ENCODE data around the gene TEKT5. TPM values are rescaled to one million over a fixed set of nuclear protein-coding genes. Genes with fewer than 3 reads are reported as not detected.
A peak's percentile ranks its signal among the peaks of the same experiment; 100 is the strongest.

Gene TEKT5
- total RNA-seq, 1 donor from 2014 or later: 0.59 TPM

DNA sequence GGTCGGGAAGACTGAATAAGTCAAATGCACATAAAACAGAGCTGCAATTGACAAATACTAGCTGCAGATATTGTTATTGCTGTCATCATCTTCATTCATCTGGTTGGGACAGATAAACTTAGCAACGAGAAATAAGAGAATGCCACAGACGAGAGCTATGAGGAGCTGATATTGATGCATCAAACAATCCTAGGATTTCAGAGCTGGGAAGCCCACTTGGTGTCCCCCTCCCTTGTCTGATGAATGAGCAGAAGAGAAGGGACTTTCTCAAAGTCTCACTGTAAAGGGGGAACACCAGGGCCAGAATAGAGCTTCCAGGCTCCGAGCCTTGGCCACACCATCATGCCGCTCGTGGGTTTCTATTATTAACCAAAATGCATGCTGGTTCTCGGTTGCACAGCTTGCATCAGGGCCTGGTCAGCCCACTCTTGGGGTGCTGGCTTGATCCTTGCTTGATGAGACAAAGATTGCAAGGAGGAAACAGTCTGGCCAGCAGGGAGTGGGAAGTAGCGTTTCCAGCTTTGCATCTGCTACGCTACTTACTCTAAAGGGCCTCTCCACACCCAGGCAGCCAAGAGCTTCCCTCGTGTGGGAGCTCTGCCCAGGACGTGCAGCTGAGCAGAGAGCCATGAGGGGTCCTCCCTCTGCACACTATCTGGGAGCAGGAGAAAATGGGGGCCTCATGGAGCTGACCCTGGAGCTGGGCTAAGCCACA, 85.9 kb downstream of the TEKT5 start:
- peak; percentile 55 for DNase-seq

DNA sequence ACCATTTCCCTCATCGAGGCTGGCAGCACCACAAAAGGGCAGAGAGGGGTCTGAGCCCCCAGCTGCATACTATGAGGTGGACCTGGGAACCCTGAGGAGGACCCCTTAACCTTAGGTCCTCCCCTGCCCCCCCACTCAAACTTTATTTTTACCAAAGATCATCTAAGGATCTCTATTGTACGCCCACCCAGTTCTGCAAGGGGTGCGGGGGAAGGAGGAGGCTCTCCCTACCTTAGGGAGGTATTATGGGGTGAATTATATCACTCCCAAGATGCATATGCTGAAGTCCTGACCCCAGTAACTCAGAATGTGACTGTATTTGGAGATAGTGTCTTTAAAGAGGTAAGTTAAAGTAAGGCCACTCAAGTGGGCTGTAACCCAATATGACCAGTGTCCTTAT, 87.6 kb downstream of the TEKT5 start:
- no peak for DNase-seq

GRCh38 chr16:10606607-10607006, 88.1 kb downstream of the TEKT5 start:
- DNase-seq: no peak

DNA sequence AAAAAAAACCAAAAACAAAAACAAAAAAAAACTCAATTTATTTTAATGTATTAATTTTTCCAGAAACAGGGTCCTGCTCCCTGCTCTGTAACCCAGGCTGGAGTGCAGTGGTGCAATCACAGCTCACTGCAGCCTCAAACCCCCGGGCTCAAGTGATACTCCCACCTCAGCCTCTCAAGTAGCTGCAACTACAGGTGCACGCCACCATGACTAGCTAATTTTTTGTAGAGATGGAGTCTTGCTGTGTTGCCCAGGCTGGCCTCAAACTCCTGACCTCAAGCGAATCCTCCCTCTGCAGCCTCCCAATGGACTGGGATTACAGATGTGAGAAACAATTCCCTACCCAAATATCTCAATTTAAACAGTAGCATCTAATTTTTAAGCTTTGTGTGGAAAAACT, 89.1 kb downstream of the TEKT5 start:
- no peak for DNase-seq

- DNase-seq: no peak
These were observed 93.0 kb downstream of the TEKT5 start for GRCh38 chr16:10601444-10602408.

DNA sequence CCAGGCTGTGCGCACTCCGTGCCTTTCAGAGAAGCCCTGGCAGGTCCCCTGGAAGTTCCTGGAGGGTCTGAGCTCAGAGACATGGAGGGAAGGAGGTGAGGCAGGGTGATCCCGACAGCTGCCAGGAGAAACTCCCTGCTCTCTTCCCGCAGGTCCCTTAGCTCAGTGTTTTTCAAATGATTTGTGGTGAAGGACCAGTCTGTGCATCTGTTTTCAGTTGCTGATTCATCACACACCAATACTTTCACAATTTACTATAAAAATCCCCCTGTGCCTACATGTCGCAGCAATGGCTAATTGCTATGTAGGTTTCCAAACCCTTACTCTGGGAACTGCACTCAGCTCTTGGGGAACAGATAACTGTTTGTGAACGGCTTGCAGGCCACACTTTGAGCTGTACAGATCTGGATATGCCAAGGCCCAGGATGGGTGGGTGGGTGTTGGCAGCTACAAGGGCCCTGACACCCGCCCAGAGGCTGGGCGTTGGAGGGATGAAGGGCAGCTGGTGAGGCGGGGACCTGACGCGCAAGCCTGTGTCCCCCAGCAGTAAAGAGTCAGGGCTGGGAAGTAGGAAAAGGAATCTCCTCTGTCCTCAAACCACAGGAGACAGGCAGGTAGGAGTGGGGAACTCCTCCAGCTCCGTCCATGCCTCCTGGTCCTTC, 93.8 kb downstream of the TEKT5 start:
- no peak for DNase-seq

DNA sequence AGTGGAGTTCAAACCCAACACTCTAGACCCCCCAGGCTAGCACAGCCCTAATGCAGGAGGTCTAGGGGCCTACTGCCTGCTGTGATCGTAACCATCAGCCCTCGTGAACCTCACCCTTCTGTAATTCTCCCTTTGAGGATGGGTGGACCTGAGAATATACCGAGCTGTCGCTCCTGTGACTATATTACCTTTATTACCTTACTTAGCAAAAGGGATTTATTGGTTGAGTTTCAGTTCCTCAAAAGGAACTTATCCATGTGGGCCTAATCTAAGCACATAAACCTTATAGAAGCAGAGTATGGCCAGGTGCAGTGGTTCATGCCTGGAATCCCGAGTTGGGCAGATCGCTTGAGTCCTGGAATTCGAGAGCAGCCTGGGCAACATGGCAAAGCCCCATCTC, 95.1 kb downstream of the TEKT5 start:
- DNase-seq: no peak

DNA sequence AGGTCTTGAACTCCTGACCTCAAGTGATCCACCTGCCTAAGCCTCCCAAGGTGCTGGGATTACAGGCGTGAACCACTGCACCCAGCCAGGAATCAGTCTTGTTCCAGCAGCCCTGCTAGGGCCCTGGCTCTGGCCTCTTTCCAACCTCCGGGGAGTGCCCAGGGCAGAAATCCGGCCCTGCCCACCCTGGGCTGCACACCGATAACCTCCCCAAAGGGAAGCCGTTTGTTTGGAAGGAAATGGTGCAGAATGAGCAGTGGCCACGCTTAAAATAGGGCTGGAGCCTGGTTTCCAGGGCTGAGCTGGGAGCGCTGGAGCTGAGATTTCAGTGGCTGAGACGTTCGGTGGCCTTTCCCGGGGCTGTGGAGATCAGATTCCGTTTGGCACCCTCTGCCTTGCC, 96.6 kb downstream of the TEKT5 start:
- DNase-seq: no peak

GRCh38 chr16:10597187-10597601, 97.5 kb downstream of the TEKT5 start:
- no peak for DNase-seq

- peak; percentile 14 for DNase-seq
These were observed 100.3 kb downstream of the TEKT5 start for GRCh38 chr16:10594312-10594950.

DNA sequence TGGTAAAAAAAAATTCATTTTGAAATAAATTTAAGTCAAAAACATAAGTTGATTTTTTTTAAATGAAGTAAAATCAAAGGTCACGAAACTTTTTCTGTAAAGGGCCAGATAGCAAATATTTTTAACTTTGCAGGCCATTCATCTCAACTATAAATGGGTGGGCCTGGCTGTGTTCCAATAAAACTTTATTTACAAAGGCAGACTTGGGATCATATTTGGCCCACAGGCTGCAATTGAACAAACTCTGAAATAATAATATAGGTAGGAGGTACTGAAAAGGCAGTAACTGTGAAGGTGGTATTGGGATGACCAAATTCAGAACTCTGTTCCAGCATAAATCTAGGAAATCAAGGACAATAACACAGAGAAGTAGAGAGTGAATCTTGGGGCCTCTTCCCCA, 102.1 kb downstream of the TEKT5 start:
- DNase-seq: no peak

- no peak for DNase-seq
These were observed 104.4 kb downstream of the TEKT5 start for GRCh38 chr16:10590342-10590741.

- DNase-seq: no peak
These were observed 105.6 kb downstream of the TEKT5 start for GRCh38 chr16:10589109-10589508.

DNA sequence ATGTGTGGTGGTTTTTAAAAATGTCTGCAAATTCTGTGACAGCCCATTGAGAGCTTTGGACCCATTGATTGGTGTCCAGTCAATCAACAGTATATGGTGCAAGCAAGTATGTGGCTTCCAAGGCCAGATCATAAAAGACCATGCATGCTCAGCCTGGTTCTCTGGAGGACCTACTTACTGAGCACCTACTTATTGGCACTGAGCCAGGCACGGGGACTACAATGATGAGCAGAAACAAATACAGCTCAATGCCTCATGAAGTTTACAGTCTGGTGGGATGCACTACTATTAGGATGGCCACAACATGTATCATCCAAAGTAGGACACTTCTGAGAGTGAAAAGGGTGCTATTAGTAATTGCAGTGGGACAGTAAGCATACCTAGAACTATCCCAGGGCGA, 107.1 kb downstream of the TEKT5 start:
- DNase-seq: no peak

DNA sequence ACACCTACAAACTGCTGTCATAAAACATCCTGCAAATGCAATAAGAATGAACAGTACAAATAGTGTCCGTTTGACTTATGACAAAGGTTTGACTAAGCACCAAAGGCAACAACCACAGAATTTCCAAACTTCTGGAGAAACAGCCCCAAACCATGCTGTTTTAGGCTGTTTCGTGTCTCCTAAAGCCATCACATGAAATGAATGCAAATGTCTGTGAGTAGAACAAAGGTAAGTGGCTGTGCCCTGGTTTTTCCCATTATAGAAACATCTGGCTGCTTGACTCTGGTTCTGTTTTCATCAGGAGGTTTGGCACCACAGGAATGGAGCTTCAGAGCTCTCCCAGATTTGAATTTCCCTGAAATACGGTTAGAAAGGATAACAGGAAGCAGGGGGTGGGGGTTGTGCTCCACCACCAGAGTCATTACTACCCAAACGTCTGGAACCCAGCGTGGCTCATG, 109.7 kb downstream of the TEKT5 start:
- no peak for DNase-seq

DNA sequence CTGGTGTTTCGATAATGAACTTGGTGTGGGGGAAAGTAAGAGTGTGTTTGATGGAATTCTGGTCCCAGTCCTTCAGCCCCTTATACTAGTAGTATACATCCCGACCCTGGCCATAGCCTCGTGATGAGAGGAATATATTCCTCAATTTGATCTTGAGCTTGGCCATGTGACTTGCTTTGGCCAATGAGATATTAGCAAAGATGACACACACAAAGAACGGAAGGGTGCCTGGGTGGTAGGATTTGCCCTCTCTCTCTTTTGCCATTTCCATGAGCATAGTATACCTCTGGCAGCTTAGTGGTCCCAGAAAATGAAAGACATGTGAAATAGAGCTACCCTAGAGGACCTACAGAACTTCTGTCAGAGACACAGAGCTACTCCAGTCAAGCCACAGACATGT, 111.5 kb downstream of the TEKT5 start:
- no peak for DNase-seq

- DNase-seq: peak; percentile 14
These were observed 113.2 kb downstream of the TEKT5 start for GRCh38 chr16:10581507-10581906.

DNA sequence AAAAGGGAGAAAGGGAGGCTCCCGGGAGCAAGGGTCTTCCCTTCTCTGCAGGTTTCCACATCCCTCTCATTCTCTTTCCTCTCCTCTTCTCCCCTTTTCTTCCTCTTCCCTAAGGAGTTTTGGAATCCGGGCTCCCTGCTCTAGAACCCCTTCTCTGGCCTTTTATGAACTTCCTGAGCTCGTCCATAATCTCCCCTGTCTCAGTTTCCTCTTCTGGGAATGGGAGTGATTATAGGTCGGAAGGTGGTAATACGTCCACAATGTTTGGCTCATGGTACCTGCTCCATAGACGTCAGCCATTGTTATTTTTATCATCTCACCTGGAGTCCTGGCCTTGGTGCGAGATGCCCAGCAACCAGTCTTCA, 113.9 kb downstream of the TEKT5 start:
- DNase-seq: no peak

GRCh38 chr16:10579965-10580882, 114.5 kb downstream of the TEKT5 start, which contains the start of gene EMP2:
TSS of gene EMP2 (minus strand) at chr16:10580598. CDS start at chr16:10547617, 32,981 bp downstream.
- DNase-seq: peak; percentile 27

GRCh38 chr16:10579575-10579964, 115.2 kb downstream of the TEKT5 start:
- DNase-seq: no peak

Measured in skin of body (tissue), 2 donors.